Measurements from ENCODE around the gene STAMBPL1. TPM values are rescaled to one million over a fixed set of nuclear protein-coding genes. Genes with fewer than 3 reads are reported as not detected.
"Not testable (repeated sequence)": the region's sequence is repeated elsewhere in the genome, so short reads cannot be mapped to it uniquely, and the experiment has no call there.

STAMBPL1 gene
- 4.6 and 4.7 TPM in 2 replicates for total RNA-seq (2014; rRNA removed; shearing (Covaris generic))

DNA sequence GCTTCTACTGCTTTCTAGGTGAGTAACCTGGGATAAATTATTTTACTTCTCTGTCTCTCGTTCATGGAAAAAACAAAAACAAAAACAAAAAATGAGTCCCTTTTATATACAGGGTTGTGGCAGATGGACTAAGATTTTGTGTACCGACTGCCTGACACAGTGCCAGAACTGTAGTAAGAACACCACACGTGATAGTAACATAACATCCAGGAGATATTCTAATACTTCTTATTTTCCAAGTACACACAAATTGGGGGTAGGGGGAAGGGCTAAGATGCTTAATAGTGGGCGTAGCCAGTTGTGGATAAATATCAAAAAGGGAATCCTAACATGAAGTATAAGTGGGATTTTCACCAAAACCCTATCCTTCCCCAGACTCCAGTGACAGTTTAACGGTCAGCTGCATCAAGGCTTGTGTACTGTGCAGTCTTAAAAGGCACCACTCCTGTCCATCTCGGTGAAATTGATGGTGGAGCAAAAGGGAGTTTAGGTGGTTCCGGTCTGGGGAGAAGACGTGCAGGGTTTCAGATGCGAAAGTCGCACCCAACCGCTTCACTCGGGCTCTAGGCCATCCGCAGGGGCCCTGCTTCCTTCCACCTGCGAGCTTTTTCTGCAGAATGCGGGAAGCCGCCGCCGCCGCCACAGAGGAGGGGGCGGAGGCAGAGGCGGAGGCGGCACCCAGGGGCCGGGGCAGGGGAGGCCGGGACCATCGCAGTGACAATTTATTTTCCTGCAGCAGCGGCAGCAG is at the start of gene STAMBPL1:
TSS of gene STAMBPL1 (plus strand) at position 712 of the 748 bp plus-strand sequence. CDS start 21,464 bp downstream, outside the sequence.
- H3K27ac ChIP-seq: peak within 1 kb of the TSS; percentile 53
- H3K4me1 ChIP-seq: peaks cover 8% of the 10 kb centered on the region
- H3K27me3 ChIP-seq: peaks cover 3% of the 10 kb centered on the region; the same call in 1 of the 2 replicates
- no peaks in the 10 kb centered on the region for H3K36me3 ChIP-seq
- H3K9me3 ChIP-seq (replicated peaks): no peaks in the 10 kb centered on the region
- no peak for DNase-seq
- H3K4me3 ChIP-seq: peak within 1 kb of the TSS; percentile 79

DNA sequence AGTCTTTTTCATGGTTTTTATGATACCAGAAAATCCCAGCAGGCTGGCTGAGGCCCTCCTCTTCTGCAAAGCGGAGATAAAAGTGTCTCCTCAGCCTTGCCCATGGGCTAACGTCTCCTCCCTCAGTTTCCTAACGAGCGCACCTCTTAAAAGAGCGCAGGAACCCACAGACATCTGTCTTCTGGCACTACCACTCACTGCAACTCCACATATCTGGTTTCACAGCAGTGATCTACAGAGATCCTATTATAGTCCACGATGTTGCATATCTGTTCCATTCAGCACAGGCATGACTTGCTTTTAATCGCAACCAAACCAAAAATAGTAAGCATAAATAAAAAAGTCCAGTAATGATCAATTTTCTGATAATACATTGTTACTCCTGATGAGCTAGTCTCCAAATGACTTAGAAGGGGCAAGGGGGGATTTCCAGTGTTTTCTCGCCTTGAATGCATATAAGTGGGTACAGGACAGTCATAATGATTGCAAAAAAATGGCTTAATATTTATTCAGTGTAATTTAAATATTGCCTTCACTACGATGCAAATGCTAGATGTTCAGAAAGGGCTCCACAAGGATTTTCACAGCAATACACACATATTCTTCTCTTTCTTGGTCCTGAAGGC is 49.3 kb upstream of the STAMBPL1 start:
- H3K36me3 ChIP-seq: no peaks in the 10 kb centered on the region
- no peaks in the 10 kb centered on the region for H3K9me3 ChIP-seq (replicated peaks)
- no peaks in the 10 kb centered on the region for H3K4me1 ChIP-seq
- no peaks in the 10 kb centered on the region for H3K27me3 ChIP-seq
- DNase-seq: no peak
- no peak overlapping the region for H3K27ac ChIP-seq
- no peak overlapping the region for H3K4me3 ChIP-seq

DNA sequence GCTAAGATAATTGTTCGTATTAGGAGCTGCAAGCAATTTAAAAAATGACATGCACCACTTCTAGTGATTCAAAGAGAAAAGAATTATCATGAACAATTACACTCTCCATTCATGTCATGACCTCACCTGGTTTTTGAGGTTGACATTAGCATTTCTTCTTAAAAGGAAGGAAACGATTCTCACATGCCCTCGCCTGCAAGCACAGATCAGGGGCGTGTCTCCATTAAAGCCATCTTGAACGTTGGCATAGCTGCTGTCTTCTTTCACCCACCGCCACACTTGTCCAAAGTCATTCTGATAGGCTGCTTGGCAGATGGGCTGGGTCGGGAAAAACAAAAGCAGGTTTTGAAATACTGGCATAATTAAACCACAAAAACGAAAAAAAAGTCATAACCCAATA is 48.3 kb upstream of the STAMBPL1 start:
- no peaks in the 10 kb centered on the region for H3K36me3 ChIP-seq
- H3K9me3 ChIP-seq (replicated peaks): no peaks in the 10 kb centered on the region
- no peak for DNase-seq
- no peaks in the 10 kb centered on the region for H3K4me1 ChIP-seq
- H3K27ac ChIP-seq: no peak overlapping the region
- no peaks in the 10 kb centered on the region for H3K27me3 ChIP-seq
- H3K4me3 ChIP-seq: no peak overlapping the region

DNA sequence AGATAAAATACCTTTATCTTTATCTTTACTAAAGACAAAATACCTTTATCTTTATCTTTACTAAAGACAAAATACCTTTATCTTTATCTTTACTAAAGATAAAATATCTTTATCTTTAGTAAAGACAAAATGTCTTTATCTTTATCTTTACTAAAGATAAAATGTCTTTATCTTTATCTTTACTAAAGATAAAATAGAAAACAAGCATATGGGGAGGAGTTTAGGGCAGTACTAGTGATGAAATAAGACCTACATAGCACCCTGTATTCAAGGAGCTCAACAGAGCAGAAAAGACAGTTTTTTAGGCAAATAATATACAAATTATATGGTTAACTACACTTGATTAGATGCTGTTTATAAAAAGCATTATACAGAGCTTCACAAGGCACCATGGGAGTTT is 47.7 kb upstream of the STAMBPL1 start:
- Histone ChIP-seq H3K4me3 (no peak overlapping the region), H3K36me3 (no peaks in the 10 kb centered on the region), H3K27ac (no peak overlapping the region), H3K9me3 (replicated peaks) (no peaks in the 10 kb centered on the region), H3K4me1 (no peaks in the 10 kb centered on the region), H3K27me3 (no peaks in the 10 kb centered on the region)
- no peak for DNase-seq

DNA sequence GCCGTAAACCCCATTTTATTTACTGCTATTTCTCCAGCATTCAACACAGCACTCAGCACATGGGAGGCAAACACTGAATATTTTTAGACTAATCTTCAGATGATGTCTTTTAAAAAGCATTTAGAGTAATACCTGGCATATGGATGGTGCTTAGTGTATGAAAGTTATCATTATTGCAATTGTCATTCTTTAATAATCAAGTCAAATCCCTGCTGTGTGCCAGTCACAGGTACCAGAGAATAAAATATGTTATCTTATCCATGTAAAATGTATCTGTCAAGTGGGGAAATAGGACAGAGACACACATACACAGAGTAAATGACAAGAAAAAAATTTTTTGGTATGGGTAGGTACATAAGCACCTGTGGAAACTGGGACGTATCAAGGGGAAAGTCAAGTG is 46.9 kb upstream of the STAMBPL1 start:
- Histone ChIP-seq H3K27ac (no peak overlapping the region), H3K27me3 (no peaks in the 10 kb centered on the region), H3K36me3 (no peaks in the 10 kb centered on the region), H3K9me3 (replicated peaks) (no peaks in the 10 kb centered on the region), H3K4me3 (no peak overlapping the region), H3K4me1 (no peaks in the 10 kb centered on the region)
- no peak for DNase-seq

DNA sequence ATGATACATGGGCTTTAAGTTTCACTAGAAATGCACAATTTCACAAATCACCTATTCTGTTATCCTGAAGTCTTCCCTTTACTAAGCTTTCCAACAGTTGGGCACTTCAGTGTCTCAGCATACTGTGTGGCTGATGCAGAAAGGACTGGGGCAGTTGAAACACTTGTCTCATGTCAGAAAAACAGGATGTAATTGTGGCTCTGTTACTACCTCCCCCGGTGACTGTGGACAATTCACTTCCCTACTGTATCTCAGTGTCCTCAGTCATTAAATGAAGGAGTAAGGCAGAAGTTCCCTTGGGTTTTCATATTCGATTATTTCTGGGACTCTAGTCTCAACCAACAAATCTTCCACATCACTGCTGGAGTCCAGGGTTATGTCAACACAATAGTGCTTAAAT is 46.3 kb upstream of the STAMBPL1 start:
- Histone ChIP-seq H3K36me3 (no peaks in the 10 kb centered on the region), H3K27me3 (no peaks in the 10 kb centered on the region), H3K4me1 (no peaks in the 10 kb centered on the region)

DNA sequence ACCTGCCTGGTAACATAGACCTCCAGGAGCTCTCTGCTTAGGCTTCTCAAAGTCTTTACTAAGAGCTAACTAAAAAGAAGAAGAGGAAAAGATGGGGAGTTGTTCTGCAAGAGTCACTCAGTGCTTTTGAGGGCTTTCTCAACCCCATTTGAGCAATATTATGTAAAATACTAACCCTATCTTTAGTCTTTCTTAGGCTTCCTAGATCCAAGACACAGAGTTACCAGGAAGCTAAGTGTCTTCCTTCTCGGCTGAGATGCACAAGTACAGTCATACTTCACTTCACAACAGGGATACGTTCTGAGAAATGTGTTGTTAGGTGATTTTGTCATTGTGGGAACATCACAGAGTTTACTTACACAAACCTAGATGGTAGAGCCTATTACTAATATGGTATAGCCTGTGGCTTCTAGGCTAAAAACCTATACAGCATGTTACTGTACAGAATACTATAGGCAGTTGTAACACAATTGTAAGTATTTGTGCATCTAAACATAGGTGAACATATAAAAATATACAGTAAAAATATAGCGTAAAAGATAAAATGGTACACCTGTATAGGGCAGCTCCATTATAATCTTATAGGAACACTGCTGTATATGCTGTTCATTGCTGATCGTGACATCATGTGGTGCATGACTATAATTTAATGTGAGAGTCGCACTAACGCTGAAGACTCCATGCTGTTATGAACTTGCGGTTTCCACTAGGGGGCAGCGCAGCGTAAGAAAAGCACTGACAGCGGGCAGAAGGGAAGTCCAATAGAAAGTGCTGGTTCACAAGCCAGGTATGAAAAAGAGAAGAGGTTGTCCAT is 44.7 kb upstream of the STAMBPL1 start:
- Histone ChIP-seq H3K27me3 (no peaks in the 10 kb centered on the region), H3K4me1 (no peaks in the 10 kb centered on the region), H3K36me3 (no peaks in the 10 kb centered on the region), H3K4me3 (no peak overlapping the region), H3K27ac (no peak overlapping the region), H3K9me3 (replicated peaks) (no peaks in the 10 kb centered on the region)
- DNase-seq: peak; percentile 51 to 76

More for the DNA sequence above, 46.3 kb upstream of the STAMBPL1 start:
- no peak overlapping the region for H3K4me3 ChIP-seq
- H3K27ac ChIP-seq: no peak overlapping the region
- DNase-seq: no peak
- H3K9me3 ChIP-seq (replicated peaks): no peaks in the 10 kb centered on the region

DNA sequence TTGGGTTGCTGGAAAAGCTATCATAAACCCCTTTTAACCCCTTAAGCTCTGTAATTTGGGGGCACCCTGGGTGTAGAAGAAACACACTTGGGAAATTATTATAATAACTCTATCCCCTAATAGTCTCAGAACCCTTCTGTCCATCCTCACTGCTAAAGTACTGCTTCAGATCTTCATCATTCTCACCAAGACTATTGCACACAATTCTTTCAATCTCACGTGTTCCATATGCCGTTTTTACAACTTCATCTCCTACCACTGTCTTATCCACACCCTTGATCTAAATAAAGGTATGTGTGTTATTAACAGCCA is 44.2 kb upstream of the STAMBPL1 start:
- H3K4me1 ChIP-seq: no peaks in the 10 kb centered on the region
- H3K9me3 ChIP-seq (replicated peaks): no peaks in the 10 kb centered on the region
- H3K36me3 ChIP-seq: no peaks in the 10 kb centered on the region
- no peak overlapping the region for H3K27ac ChIP-seq
- H3K27me3 ChIP-seq: no peaks in the 10 kb centered on the region
- no peak overlapping the region for H3K4me3 ChIP-seq
- no peak for DNase-seq

DNA sequence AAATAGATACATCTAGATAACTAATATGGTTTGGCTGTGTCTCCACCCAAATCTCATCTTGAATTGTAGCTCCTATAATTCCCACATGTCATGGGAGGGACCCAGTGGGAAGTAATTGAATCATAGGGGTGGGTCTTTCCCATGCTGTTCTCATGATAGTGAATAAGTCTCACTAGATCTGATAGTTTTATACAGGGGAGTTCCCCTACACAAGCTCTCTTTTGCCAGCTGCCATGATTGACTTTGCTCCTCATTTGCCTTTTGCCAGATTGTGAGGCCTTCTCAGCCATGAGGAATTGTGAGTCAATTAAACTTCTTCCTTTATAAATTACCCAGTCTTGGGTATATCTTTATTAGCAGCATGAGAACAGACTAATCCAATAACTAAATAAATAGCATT is 42.4 kb upstream of the STAMBPL1 start:
- DNase-seq; H3K27me3 ChIP-seq; H3K4me1 ChIP-seq; H3K4me3 ChIP-seq; H3K9me3 ChIP-seq (replicated peaks); H3K36me3 ChIP-seq; H3K27ac ChIP-seq: not testable (repeated sequence)

DNA sequence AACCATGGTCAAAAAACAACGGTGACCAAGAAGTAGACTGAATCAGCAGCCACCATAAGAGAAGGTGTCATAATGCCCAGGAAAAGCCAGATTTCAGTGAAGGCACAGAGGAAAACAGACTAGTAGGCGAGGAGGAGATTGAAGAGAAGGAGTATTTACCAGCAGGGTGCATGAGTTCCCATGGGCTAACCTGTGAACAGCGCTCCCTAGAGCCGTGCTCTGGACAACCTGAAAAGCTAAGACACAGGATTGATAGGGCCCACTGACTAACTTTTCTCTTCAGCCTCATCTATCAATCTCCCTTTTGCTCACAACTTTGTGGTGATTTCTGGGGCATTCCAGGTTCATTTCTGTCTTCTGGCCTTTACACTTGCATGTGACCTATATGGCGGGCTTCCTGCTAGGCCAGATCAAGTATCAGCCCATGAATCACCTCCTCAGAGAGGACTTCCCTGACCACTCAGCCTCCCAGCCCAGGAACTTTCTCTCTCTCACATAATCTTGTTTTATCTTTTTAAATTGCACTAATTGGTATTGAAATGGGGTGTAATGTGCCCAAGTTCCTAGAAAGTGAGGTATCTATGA is 41.2 kb upstream of the STAMBPL1 start:
- H3K36me3 ChIP-seq: no peaks in the 10 kb centered on the region
- H3K27ac ChIP-seq: no peak overlapping the region
- H3K4me3 ChIP-seq: no peak overlapping the region
- H3K4me1 ChIP-seq: no peaks in the 10 kb centered on the region
- no peaks in the 10 kb centered on the region for H3K9me3 ChIP-seq (replicated peaks)
- DNase-seq: no peak
- no peaks in the 10 kb centered on the region for H3K27me3 ChIP-seq

DNA sequence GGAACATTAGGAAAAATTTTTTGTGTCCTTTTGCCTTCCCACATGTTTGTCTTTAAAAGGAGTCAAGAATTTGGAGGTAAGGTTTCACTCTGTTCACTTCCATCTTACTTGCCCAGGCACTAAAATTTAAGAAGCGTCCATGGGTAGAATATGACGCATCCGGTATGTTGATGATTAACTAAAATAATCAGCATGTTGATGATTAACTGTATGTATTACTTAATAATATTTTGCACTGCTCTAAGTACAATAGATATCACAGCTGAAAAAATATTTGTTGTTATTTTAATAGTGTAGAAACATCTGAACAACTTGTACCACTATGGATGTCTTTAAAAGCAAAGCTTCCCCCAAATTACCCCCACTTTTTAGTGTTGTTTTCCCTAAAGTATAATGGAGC is 39.9 kb upstream of the STAMBPL1 start:
- DNase-seq: no peak
- H3K4me1 ChIP-seq: no peaks in the 10 kb centered on the region

DNA sequence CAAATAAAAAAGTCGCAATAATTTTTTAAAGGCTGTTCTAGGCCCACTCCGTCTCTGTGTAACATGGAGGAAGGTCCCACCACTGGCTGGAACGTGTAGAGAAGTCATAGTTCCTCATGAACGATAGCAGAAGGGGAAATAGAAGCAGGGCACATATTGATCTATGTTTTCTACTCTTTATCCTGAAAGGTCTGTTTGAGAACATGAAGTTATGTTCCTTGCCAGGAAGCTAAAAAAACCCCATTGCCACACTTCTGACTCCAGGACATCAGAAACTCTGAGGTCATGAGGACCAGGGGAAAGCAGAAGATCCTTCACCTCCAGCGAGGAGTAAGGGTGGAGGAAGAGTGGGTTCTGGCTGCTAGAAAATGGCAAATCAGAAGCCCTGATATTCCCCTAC is 39.2 kb upstream of the STAMBPL1 start:
- Histone ChIP-seq H3K4me1 (no peaks in the 10 kb centered on the region), H3K36me3 (no peaks in the 10 kb centered on the region), H3K27me3 (no peaks in the 10 kb centered on the region), H3K9me3 (replicated peaks) (no peaks in the 10 kb centered on the region), H3K4me3 (no peak overlapping the region), H3K27ac (no peak overlapping the region)
- DNase-seq: no peak

More for the DNA sequence above, 39.9 kb upstream of the STAMBPL1 start:
- Histone ChIP-seq H3K36me3 (no peaks in the 10 kb centered on the region), H3K9me3 (replicated peaks) (no peaks in the 10 kb centered on the region), H3K27me3 (no peaks in the 10 kb centered on the region), H3K4me3 (no peak overlapping the region), H3K27ac (no peak overlapping the region)

DNA sequence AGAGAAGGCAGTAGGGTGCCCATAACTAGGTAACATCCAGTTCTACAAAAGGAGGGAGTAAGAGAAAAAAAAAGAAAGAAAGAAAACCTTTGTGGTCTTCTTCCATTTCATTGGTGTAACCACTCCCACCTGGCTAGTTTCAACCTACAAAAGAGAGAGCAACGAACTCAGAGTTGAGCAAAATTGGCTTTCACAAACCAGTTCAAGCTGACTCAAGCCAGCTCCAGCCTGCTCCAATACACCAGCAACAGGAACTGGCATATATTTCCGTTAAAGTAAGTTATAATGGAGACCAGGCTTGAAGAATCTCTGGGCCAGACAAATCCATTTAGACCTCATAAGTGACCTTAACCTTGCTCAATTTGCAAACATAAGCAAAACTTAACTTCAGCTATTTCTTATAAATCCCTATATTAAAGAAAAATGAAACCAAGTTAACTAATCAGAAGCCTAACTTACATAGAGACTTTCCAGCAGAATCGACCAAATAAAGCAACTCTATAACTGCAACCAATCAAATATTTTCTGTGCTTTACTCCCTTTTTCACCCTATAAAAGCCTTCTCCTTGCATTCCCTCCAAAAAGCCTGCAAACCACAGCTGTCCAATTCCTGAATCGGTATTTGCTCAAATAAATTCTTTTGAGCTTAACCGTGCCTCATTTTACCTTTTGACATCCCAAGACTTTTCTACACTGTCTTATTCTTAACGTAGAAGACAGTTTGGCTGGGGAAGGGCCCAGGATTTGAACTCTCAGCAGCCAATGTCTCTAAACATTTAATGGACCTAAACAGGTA is 38.5 kb upstream of the STAMBPL1 start:
- no peaks in the 10 kb centered on the region for H3K9me3 ChIP-seq (replicated peaks)
- H3K4me1 ChIP-seq: no peaks in the 10 kb centered on the region
- H3K36me3 ChIP-seq: no peaks in the 10 kb centered on the region
- no peak for DNase-seq
- H3K27me3 ChIP-seq: no peaks in the 10 kb centered on the region
- H3K27ac ChIP-seq: no peak overlapping the region
- no peak overlapping the region for H3K4me3 ChIP-seq

DNA sequence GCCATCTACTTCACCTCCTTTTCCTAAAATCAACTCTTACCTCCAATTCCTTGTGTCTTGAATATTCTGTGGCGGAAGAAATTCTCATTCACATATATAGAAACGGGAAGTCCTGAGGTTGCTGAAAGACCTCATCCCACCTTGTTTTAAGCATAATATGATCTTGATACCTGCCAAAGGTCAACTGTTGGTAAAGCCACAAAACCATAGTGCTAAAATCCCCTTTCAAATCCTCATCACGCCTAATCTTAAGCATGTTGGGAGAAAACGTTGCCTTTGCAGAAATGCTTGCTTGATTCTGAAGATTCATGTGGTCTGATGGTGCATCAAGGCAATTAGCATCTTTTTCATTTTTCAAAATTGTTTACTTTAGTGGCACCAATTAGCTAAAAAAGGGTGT is 36.9 kb upstream of the STAMBPL1 start:
- Histone ChIP-seq H3K27me3 (no peaks in the 10 kb centered on the region), H3K4me3 (no peak overlapping the region), H3K27ac (no peak overlapping the region), H3K4me1 (no peaks in the 10 kb centered on the region), H3K36me3 (no peaks in the 10 kb centered on the region), H3K9me3 (replicated peaks) (no peaks in the 10 kb centered on the region)
- no peak for DNase-seq

All from SJCRH30 (cell line).